Measurements from ENCODE around the gene DMRT1. TPM values are rescaled to one million over a fixed set of nuclear protein-coding genes. Genes with fewer than 3 reads are reported as not detected.
A peak's percentile ranks its signal among the peaks of the same experiment; 100 is the strongest.
"Not testable (repeated sequence)": the region's sequence is repeated elsewhere in the genome, so short reads cannot be mapped to it uniquely, and the experiment has no call there.

The DMRT1 gene
- total and polyA plus RNA-seq, 7 donors: not detected

- intact Hi-C loops (cut with DNase I): loop anchor here in 1 of 2 donors (10.0 kb wide), 1 partner anchor 379 kb away; no protein-coding TSS in a partner anchor
- Histone ChIP-seq H3K27ac (no peak overlapping the region), H3K27me3 (ENCODE audit: insufficient read depth in 3 of 3, low read length in 2 of 3) (peaks cover 0 to 10% (median 0%) of the 10 kb centered on the region in 3 donors), H3K4me1 (no peaks in the 10 kb centered on the region), H3K4me3 (no peak overlapping the region), H3K9me3 (no peaks in the 10 kb centered on the region), H3K36me3 (ENCODE audit: insufficient read depth in 1 of 2, low read depth in 1 of 2) (no peaks in the 10 kb centered on the region)
- 76 to 85% (median 81%) methylated on average over 4 of the region's 4 CpGs for WGBS, 3 donors
- TF ChIP-seq, protein P1, sequence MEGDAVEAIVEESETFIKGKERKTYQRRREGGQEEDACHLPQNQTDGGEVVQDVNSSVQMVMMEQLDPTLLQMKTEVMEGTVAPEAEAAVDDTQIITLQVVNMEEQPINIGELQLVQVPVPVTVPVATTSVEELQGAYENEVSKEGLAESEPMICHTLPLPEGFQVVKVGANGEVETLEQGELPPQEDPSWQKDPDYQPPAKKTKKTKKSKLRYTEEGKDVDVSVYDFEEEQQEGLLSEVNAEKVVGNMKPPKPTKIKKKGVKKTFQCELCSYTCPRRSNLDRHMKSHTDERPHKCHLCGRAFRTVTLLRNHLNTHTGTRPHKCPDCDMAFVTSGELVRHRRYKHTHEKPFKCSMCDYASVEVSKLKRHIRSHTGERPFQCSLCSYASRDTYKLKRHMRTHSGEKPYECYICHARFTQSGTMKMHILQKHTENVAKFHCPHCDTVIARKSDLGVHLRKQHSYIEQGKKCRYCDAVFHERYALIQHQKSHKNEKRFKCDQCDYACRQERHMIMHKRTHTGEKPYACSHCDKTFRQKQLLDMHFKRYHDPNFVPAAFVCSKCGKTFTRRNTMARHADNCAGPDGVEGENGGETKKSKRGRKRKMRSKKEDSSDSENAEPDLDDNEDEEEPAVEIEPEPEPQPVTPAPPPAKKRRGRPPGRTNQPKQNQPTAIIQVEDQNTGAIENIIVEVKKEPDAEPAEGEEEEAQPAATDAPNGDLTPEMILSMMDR (IDR thresholded peaks at IDR 0.05): no peak
- ATAC-seq (no peak), DNase-seq (no peak)
Measured at GRCh38 chr9:994005-994404, 152.5 kb downstream of the DMRT1 start.

- Histone ChIP-seq H3K27ac (no peak overlapping the region), H3K9me3 (no peaks in the 10 kb centered on the region), H3K4me3 (no peak overlapping the region), H3K36me3 (ENCODE audit: insufficient read depth in 1 of 2, low read depth in 1 of 2) (no peaks in the 10 kb centered on the region), H3K27me3 (ENCODE audit: insufficient read depth in 3 of 3, low read length in 2 of 3) (peaks cover 0 to 10% (median 0%) of the 10 kb centered on the region in 3 donors), H3K4me1 (no peaks in the 10 kb centered on the region)
- 57 to 70% (median 64%) methylated on average over 4 of the region's 4 CpGs for WGBS, 3 donors
- DNase-seq: no peak
- intact Hi-C loops (cut with DNase I): loop anchor here in 1 of 2 donors (10.0 kb wide), 1 partner anchor 380 kb away; no protein-coding TSS in a partner anchor
- no peak for ATAC-seq
- TF ChIP-seq, protein P1 (IDR thresholded peaks at IDR 0.05): no peak
Measured at GRCh38 chr9:995192-995591, 153.7 kb downstream of the DMRT1 start.

DNA sequence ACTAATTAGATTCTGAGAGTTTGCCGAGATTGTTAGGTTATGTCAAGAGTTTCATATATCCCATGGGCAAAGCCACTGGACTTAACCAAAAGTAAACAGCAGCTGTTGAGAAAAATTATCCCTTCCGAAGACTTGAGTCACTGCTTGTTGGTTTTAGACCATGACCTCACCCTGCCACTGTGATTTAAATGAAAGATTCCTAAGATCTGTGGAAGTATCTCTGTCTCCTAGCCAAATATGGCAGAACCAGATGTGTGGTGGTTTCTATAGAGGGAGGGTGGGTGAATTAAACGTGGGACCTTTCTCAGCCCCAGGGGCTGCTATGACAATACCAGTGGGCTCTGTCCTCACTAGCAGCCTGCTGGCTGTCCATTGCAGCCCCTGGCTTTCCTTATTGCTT, 154.3 kb downstream of the DMRT1 start:
- H3K9me3 ChIP-seq: no peaks in the 10 kb centered on the region
- TF ChIP-seq, protein P1 (IDR thresholded peaks at IDR 0.05): no peak
- peak overlapping the region; percentile 50 for H3K27ac ChIP-seq
- DNase-seq (no peak), ATAC-seq (peak in 1 of 4 donors; percentile 28)
- peaks cover 0 to 6% (median 0%) of the 10 kb centered on the region in 3 donors for H3K27me3 ChIP-seq (ENCODE audit: insufficient read depth in 3 of 3, low read length in 2 of 3)
- no peaks in the 10 kb centered on the region for H3K36me3 ChIP-seq (ENCODE audit: insufficient read depth in 1 of 2, low read depth in 1 of 2)
- WGBS, 3 donors: 13 to 20% (median 18%) methylated on average over 3 of the region's 3 CpGs
- intact Hi-C loops (cut with DNase I): loop anchor here in 1 of 2 donors (10.0 kb wide), 1 partner anchor 381 kb away; no protein-coding TSS in a partner anchor
- H3K4me3 ChIP-seq: no peak overlapping the region
- H3K4me1 ChIP-seq: no peaks in the 10 kb centered on the region

DNA sequence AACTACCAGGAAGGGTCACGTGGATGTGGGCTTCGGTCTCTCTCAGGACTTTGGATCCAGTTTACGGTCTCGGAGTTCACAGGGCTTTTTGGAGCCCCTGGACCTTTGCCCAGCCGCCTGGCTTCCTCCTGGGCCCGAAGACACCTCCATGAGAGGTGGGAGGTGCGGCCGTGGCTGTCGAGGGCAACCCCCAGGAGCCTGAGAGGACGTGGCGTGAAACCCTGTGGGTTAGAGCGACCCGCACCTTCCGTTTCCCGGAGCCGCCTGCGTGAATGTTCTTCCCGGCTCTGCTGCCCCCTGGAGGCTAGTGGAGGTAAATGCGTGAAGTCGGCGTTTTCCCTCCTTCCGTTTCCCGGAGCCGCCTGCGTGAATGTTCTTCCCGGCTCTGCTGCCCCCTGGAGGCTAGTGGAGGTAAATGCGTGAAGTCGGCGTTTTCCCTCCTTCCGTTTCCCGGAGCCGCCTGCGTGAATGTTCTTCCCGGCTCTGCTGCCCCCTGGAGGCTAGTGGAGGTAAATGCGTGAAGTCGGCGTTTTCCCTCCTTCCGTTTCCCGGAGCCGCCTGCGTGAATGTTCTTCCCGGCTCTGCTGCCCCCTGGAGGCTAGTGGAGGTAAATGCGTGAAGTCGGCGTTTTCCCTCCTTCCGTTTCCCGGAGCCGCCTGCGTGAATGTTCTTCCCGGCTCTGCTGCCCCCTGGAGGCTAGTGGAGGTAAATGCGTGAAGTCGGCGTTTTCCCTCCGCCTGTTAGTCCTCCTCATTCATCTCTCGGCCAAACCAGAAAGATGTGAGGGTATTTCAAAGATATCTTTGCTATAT, 157.0 kb downstream of the DMRT1 start:
- H3K36me3 ChIP-seq (ENCODE audit: insufficient read depth in 1 of 2, low read depth in 1 of 2); H3K27me3 ChIP-seq (ENCODE audit: insufficient read depth in 3 of 3, low read length in 2 of 3); H3K27ac ChIP-seq; H3K4me3 ChIP-seq; ATAC-seq; H3K9me3 ChIP-seq; H3K4me1 ChIP-seq; DNase-seq: not testable (repeated sequence)
- TF ChIP-seq, protein P1 (IDR thresholded peaks at IDR 0.05): peak; percentile 26
- WGBS, 3 donors: 80 to 82% (median 81%) methylated on average over 23 to 28 of the region's 55 CpGs
- intact Hi-C loops (cut with DNase I): loop anchor here in 1 of 2 donors (10.0 kb wide), 1 partner anchor 384 kb away; no protein-coding TSS in a partner anchor

Measured in psoas muscle (tissue), 8 donors.